ENCODE results near the gene PKP3.

The PKP3 gene

DNA sequence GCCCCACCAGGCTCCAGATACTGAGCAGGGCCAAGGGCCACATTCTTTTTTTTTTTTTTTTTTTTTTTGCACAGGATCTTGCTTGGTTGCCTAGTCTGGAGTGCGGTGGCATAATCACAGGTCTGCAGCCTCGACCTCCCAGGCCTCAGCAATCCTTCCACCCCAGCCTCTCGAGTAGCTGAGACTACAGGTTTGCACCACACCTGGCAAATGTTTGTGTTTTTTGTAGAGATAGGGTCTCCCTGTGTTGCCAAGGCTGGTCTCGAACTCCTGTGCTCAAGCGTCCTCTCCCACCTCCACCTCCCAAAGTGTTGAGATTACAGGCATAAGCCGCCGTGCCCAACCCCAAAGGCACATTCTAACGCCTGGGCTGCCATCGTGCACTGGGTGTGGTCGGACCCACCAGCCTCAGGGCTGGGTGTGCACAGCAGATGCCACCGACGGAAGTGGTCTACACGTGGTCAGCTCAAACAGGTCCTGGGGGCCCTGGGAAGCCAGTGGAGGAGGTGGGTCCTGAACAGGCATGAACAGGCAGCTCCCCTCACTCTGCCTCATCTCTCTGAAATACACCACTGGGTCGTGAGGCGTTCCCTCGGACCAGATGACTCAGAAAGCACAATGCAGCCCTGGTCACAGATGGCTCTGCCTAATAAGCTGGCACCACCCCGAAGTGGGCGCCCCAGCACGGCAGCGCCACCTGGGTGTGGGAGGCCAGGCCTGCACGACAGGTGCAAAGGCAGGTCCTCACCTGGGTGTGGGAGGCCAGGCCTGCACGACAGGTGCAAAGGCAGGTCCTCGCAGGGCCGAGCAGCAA, 29.9 kb upstream of the PKP3 start:
- no peak for DNase-seq (ENCODE audit: low spot score)

DNA sequence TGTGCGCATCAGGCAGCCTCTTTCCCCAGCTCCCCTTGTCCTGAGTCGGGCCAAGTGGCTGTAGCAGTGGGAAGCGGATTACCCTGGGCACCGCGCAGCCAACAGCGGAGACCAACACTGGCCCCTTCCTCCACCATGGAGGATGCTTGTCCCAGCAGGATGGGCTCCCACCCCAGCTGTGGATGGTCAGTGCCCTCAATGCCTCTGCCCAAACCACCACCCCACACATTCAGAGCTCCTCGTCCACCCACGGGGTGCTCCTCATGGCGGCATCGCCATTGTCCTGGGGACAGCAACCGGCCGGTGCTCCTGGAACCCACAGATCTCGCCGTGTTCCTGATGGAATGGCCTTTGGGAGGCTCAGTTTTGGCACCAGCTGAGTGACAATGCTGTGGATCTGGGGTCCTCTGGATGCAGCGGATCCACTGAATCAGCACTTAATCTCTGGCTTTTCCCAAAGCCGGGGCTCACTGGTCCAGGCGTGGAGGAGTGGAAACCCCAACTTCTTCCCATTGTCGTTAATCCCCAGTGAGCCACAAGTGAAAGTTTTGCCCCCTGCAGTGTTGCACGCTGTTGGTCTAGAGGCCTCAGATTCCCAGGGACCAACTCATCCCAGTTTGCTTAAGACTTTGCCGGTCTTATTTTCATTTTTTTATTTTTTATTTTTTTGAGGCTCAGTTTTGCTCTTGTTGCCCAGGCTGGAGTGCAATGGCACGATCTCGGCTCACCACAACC, 28.9 kb upstream of the PKP3 start:
- DNase-seq (ENCODE audit: low spot score) = no peak

DNA sequence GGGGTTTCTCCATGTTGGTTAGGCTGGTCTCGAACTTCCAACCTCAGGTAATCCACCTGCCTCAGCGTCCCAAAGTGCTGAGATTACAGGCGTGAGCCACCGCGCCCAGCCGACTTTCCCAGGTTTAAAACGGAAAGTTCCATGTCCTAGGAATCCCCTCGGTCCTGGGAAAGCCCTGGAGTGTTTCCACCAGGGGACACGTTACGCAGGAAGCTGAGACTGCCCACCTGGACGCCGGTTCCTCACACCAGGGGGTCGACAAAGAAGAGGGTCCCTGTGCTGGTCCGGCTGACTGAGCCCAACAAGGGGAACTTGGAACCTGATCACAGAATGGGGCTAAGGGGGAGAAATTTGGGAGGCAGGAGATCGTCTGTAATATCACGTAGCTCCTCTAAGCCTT, 28.2 kb upstream of the PKP3 start:
- no peak for DNase-seq (ENCODE audit: low spot score)

DNA sequence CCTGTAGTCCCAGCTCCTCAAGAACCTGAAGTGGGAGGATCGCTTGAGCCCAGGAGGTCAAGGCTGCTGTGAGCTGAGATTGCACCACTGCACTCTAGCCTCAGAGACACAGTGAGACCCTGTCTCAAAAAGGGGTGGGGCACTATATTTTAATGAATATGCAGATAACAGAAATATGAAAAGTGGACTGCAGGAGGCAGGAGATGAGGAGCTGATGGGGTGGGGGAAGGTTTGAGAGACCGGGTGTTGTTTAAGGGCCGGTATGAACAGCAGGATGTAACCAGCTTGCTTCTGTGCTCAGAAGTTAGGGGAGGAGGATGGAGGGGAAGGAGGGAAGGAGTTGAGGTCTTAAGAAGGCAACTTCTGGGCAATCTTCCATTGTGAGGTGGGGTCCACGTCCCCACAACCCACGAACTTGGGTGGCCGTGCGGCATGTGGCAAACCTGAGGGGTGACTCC, 26.0 kb upstream of the PKP3 start:
- DNase-seq (ENCODE audit: low spot score) = no peak

DNA sequence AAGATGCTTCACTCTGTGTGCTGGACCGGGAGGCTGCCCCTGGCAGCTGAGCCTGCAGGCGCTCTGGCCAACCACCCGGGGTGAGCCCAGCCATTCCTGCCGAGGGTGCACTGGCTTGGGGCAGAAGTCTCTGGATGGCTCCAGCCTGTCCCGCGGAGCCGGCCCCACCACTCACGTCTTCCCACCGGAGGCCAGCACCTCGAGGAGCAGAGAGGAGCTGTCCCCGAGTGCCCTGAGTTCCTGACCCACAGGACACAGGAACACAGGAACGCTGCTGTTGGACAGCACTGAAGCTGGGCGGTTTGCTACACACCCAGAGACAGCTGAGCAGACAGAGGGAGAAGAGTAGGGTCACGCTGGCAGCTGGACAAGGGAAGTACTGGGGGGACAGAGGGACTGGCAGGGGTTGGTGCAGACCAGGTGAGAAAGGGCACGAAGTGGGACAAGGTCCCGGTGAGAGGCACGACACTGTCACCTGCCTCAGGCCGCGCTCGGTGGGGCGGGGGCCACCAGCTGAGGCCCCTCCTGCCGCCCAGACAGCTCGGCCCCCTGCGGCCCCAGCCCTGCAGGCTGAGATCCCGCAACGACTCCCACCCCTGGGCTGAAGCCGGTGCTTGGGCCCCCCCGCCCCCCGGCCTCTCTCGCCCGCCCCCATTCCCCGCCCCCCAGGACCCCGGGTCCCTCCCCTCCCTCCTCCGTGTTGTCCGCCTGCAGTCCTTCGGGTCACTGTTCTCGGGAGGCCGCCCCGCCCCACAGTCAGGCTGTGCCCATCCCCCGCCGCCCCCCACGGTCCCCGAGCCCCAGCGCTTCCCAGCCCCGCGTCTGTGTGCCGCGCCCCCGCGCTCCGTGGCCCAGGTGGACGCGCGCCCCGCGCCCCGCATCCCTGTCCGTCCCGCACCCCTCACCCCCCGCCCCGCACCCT, 25.3 kb upstream of the PKP3 start:
- no peak for DNase-seq (ENCODE audit: low spot score)

DNA sequence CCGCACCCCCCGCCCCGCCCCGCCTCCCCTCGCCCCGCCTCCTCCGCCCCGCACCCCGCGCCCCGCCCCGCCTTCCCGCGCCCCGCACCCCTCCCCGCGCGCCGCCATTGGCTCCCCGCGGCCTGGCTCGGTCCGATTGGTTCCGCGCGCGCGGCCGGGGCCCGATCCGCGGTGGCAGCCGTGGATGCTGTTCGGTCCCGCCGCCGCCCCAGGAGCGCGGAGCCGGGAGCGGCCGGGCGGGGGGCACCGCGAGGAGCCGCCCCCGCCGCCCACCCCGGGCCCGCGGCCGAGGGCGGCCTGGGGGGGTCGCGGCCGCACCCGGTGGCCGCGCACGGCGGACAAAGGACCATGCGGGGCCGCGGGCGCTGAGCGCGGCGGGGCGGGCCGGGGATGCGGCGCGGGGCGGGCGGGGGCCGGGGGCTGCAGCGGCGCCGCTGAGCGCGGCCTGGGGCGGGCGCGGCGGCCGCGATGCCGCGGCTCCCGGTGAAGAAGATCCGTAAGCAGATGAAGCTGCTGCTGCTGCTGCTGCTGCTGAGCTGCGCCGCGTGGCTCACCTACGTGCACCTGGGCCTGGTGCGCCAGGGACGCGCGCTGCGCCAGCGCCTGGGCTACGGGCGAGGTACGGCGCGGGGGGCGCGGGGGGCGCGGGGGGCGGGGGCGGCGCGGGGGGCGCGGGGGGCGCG, 24.5 kb upstream of the PKP3 start, which contains the start of gene B4GALNT4:
Gene B4GALNT4 (plus strand): TSS at position 164 of the 683 bp plus-strand sequence. CDS start 305 bp downstream, at position 469.
- peak; percentile 68 for DNase-seq (ENCODE audit: low spot score)

DNA sequence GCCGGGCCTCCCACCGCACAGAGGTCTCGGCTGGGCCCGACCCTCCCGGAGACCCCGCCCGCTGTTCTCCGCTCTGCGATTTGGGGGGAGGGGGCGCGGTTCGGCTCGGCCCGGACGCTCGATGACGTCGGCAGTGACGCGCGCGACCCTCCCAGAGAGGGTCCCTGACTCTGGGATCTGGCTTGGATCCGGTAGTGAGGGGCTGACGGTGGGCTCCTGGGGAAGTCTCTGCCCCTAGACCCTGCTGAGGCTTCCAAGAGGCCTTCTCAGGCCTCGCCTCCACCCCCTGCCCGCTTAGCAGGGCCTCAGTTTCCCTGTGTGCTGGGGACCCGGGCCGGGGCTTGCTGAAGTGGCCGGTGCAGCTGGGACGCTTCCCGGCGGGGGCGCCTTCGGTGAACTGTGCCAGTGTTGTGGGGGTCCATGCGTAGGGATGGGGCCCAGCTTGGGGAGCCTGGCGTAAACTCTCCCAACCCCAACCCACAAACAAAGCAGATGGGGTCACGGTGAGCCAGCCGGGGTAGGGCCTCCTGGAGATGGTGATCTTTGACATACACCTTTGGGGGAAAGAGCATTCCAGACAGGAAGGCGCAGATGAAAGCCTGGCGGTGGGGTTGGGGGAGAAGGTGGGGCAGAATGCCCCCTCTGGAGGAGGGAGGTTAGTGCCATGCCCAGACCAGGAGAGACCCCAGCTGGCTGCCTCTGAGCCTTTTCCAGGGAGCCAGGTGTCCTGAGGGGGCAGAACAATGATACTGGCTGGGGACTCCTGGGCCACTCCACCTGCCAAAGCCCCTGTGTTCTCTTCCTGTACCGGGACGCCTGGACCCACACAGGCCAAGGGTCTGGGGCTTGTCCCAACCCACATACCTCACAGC, 23.7 kb upstream of the PKP3 start:
- DNase-seq (ENCODE audit: low spot score) = no peak

DNA sequence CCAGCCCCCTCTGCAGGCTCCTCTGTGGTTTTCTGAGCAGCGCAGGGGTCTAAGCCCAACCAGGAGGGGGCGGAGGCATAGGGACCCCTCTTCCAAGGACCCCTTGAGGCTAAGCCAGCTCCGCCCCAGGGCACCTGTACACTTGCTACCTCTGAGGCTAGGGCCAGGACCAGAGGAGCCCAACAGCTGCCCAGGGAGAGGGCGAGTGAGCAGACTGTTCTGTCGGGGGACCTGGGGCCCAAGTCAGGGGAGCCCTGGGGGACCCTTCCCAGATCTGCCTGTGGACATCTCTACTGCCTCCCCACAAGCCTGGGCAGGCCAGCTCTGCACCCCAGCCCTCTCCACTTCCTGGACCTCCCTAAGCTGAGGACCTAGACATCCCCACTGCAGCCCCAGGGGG, 23.0 kb upstream of the PKP3 start:
- DNase-seq (ENCODE audit: low spot score) = no peak

DNA sequence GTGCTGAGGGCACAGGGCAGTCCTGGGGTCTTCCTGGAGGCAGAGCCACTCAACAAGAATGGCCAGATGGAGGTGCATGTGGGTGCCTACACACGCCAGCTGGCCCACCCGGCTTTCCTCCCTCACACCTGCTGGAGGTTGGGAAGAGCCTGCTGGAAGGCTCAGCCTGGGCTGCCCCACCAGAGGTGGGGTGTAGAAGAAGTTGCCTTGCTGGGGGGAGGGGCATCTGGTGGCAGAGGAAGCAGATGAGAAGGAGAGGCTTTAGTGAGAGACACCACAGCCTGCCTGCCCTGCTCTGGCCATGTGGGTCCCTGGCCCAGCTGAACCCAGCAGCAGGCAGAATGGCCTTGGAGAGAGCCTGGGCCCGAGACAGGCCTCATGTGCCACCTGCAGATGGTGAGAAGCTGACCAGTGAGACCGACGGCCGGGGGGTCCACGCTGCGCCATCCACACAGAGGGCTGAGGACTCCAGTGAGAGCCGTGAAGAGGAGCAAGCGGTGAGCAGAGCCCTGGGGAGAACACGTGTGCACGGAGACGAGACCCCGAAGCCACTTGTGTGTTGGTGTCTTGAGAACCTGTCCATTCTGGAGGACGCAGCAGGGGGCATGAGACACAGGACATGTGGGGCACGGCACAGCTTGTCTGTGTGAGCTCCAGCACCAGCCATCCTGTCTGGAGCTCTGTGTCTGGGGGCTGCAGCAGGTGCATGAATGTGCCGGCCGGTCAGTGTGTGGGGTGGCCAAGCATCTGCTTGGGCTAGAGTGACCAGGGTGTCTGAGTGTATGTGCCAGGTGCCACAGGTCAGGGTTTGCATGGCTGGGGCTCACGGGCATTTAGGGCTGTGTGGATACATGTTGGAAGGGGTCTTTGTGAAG, 22.1 kb upstream of the PKP3 start:
- DNase-seq (ENCODE audit: low spot score) = no peak

DNA sequence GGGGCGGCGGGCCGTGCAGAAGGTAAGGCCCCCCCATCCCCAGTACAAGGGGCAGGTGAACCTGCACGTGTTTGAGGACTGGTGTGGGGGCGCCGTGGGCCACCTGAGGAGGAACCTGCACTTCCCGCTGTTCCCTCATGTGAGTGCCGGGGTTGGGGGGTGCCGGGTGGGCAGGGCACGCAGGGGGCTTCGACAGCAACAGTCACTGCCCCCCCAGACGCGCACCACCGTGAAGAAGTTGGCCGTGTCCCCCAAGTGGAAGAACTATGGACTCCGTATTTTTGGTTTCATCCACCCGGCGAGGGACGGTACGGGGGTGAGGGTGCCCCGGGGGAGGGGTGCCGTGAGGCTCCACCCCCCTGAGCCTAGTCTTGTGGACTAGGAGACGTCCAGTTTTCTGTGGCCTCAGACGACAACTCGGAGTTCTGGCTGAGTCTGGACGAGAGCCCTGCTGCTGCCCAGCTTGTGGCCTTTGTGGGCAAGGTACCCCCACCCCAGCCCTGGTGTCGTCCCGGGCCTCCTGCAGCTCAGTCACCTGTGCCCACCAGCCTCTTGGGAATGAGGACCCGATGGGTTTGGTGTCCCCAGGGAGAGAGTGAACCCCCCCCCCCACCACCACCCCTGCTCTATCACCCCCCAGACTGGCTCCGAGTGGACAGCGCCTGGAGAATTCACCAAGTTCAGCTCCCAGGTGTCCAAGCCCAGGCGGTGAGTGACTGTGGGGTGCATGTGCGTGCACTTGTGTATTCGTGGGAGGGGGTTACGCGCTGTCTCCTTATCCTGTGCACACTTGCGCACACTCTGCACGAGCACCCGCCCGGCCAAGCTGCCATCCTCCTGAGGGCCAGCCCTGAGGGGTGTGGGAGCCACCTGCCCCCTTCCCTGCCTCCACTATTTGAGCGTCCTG, 20.9 kb upstream of the PKP3 start:
- DNase-seq (ENCODE audit: low spot score) = no peak

DNA sequence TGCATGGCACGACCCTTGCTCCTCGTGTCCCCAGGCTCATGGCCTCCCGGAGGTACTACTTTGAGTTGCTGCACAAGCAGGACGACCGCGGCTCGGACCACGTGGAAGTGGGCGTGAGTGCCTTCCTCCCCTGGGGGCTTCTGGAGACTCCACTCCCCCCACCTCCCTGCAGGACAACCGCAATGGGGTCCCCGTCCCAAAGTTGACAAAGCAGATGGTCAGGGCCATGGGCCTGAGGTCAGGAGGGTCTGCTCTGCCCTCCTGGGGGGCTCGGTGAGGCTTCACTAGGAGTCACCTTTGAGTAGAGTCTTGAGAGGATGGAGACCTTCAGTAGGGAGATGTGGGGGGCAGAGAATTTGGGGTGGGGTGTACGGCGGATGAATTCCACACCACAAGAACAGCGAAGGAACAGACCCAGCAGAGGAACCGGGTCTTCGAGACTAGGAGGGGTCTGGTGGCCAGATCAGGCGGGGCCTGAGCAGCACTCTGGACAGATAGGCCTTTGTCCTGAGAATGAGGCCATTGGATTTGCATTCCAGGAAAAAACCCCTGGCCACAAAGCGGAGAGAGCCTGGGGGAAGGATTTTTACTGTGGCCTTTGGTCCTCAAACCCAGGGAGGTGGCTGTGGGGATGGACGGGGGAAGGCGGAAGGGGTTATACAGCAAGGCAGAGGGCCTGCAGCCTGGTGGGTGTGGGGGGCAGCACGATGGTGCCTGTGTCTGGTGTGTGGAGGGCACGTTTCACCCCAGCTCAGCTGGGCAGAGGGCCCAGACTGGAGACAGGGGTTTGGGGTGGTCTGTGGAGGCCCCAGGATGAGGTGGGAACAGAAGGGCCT, 20.1 kb upstream of the PKP3 start:
- peak; percentile 79 for DNase-seq (ENCODE audit: low spot score)

DNA sequence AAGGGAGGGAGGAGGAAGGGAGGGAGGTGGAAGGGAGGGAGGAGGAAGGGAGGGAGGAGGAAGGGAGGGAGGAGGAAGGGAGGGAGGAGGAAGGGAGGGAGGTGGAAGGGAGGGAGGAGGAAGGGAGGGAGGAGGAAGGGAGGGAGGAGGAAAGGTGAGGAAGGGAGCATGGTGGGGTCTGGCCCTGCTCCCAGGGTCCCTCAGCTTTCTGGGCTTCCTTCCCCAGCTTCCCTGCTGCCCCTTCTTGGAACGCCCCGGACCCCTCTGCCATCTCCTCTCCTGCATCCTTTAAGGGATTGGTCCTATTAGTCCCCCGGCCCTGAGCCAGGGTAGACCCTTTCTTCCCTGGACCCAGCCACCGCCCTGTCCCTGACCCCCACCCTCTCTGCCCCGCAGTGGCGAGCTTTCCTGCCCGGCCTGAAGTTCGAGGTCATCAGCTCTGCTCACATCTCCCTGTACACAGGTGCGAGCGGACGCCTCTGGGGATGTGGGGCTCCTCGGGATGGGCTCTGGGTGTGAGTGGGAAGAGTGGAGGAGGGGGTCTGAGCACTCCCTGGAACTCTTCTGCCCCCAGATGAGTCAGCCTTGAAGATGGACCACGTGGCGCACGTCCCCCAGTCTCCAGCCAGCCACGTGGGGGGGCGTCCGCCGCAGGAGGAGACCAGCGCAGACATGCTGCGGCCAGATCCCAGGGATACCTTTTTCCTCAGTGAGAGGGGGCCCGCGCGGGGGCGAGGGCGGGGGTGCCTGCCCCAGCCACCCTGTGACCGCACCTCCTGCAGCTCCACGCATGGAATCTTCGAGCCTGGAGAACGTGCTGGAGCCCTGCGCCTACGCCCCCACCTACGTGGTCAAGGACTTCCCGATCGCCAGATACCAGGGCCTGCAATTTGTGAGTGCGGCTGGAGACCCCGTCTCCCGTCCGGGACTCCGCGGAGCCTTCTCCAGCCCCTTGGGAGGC, 18.7 kb upstream of the PKP3 start:
- DNase-seq (ENCODE audit: low spot score) = no peak

DNA sequence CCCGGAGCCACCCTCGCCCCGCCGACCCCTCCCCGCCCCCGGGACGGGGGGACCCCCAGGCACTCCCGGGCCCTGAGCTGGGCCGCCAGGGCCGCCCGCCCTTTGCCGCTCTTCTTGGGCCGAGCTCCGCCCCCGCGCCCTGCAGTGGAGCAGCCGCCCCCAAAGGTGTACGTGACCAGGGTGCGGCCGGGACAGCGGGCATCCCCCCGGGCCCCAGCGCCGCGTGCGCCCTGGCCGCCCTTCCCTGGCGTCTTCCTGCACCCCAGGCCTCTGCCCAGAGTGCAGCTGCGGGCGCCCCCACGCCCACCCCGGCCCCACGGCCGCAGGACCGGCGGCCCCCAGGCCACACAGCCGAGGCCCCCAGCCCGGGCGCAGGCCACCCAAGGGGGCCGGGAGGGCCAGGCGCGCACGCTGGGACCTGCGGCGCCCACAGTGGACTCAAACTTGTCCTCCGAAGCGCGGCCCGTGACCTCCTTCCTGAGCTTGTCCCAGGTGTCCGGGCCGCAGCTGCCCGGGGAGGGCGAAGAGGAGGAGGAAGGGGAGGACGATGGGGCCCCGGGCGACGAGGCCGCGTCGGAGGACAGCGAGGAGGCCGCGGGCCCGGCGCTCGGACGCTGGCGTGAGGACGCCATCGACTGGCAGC, 17.4 kb upstream of the PKP3 start:
- DNase-seq (ENCODE audit: low spot score) = no peak

DNA sequence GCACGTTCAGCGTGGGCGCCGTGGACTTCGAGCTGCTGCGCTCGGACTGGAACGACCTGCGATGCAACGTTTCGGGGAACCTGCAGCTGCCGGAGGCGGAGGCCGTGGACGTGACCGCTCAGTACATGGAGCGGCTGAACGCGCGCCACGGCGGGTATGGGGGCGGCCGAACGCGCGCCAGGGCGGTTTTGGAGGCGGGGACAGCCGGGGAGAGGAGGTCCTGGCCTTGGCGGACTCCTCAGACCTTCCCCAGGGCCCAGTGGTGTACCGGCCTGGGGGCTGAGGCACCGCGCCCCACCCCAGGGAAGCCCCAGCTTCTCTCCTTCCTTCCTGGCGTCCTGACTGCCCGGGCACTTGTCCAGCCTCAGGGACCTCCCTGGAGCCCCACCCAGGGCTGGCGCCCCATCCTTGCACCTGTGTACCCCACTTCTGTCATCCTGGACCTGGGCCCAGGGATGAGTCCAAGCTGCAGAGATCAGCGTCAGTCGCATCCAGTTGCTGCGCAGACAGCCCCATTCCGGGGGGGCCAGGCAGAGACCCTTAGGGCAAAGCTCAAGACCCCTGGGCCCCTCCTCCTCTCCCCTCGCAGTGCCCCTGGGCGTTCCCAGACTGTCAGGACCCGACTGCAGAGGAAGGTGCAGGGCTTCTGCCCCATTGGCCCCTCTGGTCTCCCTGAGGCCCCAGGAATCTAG, 16.7 kb upstream of the PKP3 start:
- no peak for DNase-seq (ENCODE audit: low spot score)

DNA sequence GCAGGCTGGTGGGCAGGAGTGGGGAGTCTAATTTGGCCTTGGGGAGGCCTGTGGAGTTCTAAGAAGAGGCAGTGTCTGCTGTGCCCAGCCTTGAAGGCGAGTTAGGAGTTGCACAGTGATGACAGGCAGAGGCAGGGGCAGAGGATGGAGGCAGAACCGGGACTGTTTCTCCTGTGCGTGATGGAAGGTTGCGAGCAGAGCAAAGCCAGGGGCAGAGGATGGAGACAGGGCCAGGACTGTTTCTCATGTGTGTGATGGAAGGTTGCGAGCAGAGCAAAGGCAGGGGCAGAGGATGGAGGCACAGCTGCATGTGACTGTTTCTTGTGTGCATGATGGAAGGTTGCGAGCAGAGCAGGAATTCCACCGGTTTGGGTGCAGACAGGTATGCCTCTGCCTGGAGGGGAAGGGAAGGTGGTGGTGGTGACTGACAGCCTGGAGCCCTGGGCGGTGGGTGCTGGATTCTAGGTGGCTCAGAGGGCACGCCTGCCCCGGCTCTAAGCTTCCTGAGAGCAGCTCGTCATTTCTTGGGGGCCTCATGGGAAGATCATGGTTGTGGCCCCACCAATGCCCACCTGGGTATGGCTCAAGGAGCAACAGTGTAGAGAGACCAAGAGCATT, 16.0 kb upstream of the PKP3 start:
- no peak for DNase-seq (ENCODE audit: low spot score)
